GM23338 (cell line): ENCODE results near the gene APRT.

Source experiments
- CREB1 ChIP-seq: fragments of 250-450 bp; sonication (Bioruptor Pico); IDR thresholded peaks from 2 replicates; pipeline ENCODE4 v1.5.0; 2020; ENCODE audit warnings: low read depth, mild to moderate bottlenecking, moderate library complexity
- CTCF ChIP-seq, 2 experiments: fragments of 200-600 bp in 1 of 2; sonication (generic) in 1 of 2; conservative IDR thresholded peaks; 2 replicates each; pipeline versions ENCODE4 v1.5.1 to v1.6.1; 2016 to 2017; ENCODE audit warnings: antibody characterized with exemption in 2 of 2, low read depth in 2 of 2, mild to moderate bottlenecking in 2 of 2, moderate library complexity in 1 of 2
- ETS1 ChIP-seq: IDR thresholded peaks from 2 replicates; pipeline ENCODE4 v1.6.1; 2016; ENCODE audit warnings: antibody characterized with exemption
- EZH2 ChIP-seq: fragments of 200-600 bp; sonication (generic); IDR thresholded peaks from one replicate; pipeline ENCODE4 v1.8.0; 2017; ENCODE audit warnings: antibody characterized with exemption, mild to moderate bottlenecking, low read depth; ENCODE audit not compliant: unreplicated experiment
- EZH2phosphoT487 ChIP-seq: fragments of 200-600 bp; sonication (generic); IDR thresholded peaks from one replicate; pipeline ENCODE4 v1.8.1; 2018; ENCODE audit warnings: antibody characterized with exemption; ENCODE audit not compliant: unreplicated experiment
- JUNB ChIP-seq: IDR thresholded peaks from one replicate; pipeline ENCODE4 v1.6.1; 2016; ENCODE audit warnings: antibody characterized with exemption; ENCODE audit not compliant: unreplicated experiment
- POLR2AphosphoS5 ChIP-seq: IDR thresholded peaks from 2 replicates; pipeline ENCODE4 v1.6.1; 2016; ENCODE audit warnings: antibody characterized with exemption, low read depth
- REST ChIP-seq: IDR thresholded peaks from one replicate; pipeline ENCODE4 v1.6.1; 2018; ENCODE audit warnings: antibody characterized with exemption; ENCODE audit not compliant: unreplicated experiment
- STAT1 ChIP-seq: IDR thresholded peaks from one replicate; pipeline ENCODE4 v1.6.1; 2016; ENCODE audit warnings: antibody characterized with exemption; ENCODE audit not compliant: unreplicated experiment
- ZNF114 ChIP-seq: fragments of 250-450 bp; sonication (Bioruptor Pico); IDR thresholded peaks from 2 replicates; pipeline ENCODE4 v1.5.0; 2020; ENCODE audit warnings: mild to moderate bottlenecking, moderate library complexity
- ZNF331 ChIP-seq: fragments of 250-450 bp; sonication (Bioruptor Pico); IDR thresholded peaks from 2 replicates; pipeline ENCODE4 v1.5.0; 2020; ENCODE audit warnings: low read depth, mild to moderate bottlenecking, moderate library complexity
- TF ChIP-seq, protein P1 (sequence below): fragments of 250-450 bp; sonication (Bioruptor Pico); IDR thresholded peaks from 2 replicates; pipeline ENCODE4 v1.5.0; 2020; ENCODE audit warnings: mild to moderate bottlenecking, moderate library complexity

DNA sequence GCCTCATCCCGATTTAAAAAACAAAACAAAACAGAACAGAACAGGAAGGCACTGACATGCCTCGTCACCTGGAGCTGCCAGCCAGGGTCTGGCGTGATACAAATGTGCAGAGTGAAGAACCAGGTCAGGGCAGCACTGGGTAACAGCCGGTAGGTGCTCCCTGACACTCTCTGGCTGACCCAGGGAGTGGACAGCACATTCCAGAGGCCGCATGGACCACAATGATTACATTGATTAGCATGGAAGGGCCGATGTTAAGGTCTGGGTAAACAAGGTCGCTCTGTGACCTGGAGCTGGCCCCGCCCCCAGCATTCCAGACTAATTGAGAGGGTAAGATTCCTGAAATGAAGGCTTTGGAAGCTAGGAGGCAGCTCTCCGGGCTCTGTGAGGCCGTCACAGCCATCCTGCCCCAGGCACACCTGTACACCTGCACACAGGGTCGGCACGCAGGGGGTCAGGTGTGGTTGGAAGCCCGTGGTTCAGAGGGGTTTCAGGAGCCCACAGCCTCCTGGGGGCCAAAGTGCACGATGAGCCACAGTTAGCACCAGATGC is 48.1 kb downstream of the APRT start:
- TF ChIP-seq CTCF (conservative IDR thresholded peaks at IDR 0.05; ENCODE audit: low read depth in 2 of 2) = peak; percentile 32 to 41; a peak in 3 of 4 replicates
- no peak for TF ChIP-seq REST
- TF ChIP-seq CREB1 (CRISPR knock-in tag) = no peak
- TF ChIP-seq EZH2phosphoT487 = no peak
- no peak for TF ChIP-seq POLR2AphosphoS5
- no peak for TF ChIP-seq ZNF114 (CRISPR knock-in tag)
- TF ChIP-seq, protein P1, sequence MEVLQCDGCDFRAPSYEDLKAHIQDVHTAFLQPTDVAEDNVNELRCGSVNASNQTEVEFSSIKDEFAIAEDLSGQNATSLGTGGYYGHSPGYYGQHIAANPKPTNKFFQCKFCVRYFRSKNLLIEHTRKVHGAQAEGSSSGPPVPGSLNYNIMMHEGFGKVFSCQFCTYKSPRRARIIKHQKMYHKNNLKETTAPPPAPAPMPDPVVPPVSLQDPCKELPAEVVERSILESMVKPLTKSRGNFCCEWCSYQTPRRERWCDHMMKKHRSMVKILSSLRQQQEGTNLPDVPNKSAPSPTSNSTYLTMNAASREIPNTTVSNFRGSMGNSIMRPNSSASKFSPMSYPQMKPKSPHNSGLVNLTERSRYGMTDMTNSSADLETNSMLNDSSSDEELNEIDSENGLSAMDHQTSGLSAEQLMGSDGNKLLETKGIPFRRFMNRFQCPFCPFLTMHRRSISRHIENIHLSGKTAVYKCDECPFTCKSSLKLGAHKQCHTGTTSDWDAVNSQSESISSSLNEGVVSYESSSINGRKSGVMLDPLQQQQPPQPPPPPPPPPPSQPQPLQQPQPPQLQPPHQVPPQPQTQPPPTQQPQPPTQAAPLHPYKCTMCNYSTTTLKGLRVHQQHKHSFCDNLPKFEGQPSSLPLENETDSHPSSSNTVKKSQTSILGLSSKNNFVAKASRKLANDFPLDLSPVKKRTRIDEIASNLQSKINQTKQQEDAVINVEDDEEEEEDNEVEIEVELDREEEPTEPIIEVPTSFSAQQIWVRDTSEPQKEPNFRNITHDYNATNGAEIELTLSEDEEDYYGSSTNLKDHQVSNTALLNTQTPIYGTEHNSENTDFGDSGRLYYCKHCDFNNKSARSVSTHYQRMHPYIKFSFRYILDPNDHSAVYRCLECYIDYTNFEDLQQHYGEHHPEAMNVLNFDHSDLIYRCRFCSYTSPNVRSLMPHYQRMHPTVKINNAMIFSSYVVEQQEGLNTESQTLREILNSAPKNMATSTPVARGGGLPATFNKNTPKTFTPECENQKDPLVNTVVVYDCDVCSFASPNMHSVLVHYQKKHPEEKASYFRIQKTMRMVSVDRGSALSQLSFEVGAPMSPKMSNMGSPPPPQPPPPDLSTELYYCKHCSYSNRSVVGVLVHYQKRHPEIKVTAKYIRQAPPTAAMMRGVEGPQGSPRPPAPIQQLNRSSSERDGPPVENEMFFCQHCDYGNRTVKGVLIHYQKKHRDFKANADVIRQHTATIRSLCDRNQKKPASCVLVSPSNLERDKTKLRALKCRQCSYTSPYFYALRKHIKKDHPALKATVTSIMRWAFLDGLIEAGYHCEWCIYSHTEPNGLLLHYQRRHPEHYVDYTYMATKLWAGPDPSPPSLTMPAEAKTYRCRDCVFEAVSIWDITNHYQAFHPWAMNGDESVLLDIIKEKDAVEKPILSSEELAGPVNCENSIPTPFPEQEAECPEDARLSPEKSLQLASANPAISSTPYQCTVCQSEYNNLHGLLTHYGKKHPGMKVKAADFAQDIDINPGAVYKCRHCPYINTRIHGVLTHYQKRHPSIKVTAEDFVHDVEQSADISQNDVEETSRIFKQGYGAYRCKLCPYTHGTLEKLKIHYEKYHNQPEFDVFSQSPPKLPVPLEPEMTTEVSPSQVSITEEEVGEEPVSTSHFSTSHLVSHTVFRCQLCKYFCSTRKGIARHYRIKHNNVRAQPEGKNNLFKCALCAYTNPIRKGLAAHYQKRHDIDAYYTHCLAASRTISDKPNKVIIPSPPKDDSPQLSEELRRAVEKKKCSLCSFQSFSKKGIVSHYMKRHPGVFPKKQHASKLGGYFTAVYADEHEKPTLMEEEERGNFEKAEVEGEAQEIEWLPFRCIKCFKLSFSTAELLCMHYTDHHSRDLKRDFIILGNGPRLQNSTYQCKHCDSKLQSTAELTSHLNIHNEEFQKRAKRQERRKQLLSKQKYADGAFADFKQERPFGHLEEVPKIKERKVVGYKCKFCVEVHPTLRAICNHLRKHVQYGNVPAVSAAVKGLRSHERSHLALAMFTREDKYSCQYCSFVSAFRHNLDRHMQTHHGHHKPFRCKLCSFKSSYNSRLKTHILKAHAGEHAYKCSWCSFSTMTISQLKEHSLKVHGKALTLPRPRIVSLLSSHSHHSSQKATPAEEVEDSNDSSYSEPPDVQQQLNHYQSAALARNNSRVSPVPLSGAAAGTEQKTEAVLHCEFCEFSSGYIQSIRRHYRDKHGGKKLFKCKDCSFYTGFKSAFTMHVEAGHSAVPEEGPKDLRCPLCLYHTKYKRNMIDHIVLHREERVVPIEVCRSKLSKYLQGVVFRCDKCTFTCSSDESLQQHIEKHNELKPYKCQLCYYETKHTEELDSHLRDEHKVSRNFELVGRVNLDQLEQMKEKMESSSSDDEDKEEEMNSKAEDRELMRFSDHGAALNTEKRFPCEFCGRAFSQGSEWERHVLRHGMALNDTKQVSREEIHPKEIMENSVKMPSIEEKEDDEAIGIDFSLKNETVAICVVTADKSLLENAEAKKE = no peak
- TF ChIP-seq EZH2 = no peak
- TF ChIP-seq JUNB = no peak
- no peak for TF ChIP-seq STAT1
- TF ChIP-seq ZNF331 = no peak
- TF ChIP-seq ETS1 = no peak
